Measurements from ENCODE around the gene RAB40A. TPM values are rescaled to one million over a fixed set of nuclear protein-coding genes. Genes with fewer than 3 reads are reported as not detected.
"Not testable (repeated sequence)": the region's sequence is repeated elsewhere in the genome, so short reads cannot be mapped to it uniquely, and the experiment has no call there.

The RAB40A gene
- polyA plus RNA-seq, 1 experiment: 0.56 TPM

GRCh38 chrX:103503163-103503852 is 16.0 kb downstream of the RAB40A start:
- ChIA-PET POLR2A (no interaction called here), CTCF (interaction anchor here (1.6 to 2.0 kb wide), 3 partner anchors 13 to 25 kb away, joined by 4 to 8 read pairs (median 6); no protein-coding TSS in a partner anchor)
- no peaks in the 10 kb centered on the region for H3K27me3 ChIP-seq (ENCODE audit: control insufficient read depth, insufficient read depth, low read length)
- no peak for DNase-seq (ENCODE audit: low read depth)
- H3K36me3 ChIP-seq (ENCODE audit: control insufficient read depth, insufficient read depth, low read length): no peaks in the 10 kb centered on the region
- no peak overlapping the region for H3K4me3 ChIP-seq (ENCODE audit: low read depth, low read length)
- peak; percentile 8; the same call in 1 of the 2 replicates for TF ChIP-seq CTCF (IDR thresholded peaks at IDR 0.05; ENCODE audit: insufficient read depth, low read depth, low read length)

DNA sequence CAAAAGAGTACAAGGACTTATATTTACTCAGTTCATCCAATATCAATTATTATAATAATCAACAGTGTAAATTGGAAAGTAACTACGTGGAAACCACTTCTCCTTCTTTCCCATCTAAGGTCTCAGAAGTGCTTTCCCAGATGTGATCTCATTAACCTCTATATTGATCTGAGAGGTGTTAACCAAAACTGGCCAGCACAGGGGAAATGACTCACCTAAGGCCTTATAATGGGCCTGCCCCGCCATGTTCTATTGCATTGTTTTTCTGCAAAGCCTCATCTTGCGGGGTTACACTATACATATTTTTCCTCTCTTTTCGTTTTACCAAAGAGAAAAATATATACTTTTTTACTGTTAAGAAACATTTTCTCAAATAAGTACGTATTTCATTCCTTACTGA is 20.5 kb downstream of the RAB40A start:
- Histone ChIP-seq H3K36me3 (ENCODE audit: control insufficient read depth, insufficient read depth, low read length) (no peaks in the 10 kb centered on the region), H3K4me3 (ENCODE audit: low read depth, low read length) (no peak overlapping the region), H3K27me3 (ENCODE audit: control insufficient read depth, insufficient read depth, low read length) (no peaks in the 10 kb centered on the region)
- DNase-seq (ENCODE audit: low read depth): no peak
- ChIA-PET CTCF (interaction anchor here (1.2 kb wide), 1 partner anchor 11 kb away, joined by 4 read pairs; no protein-coding TSS in a partner anchor), POLR2A (no interaction called here)
- TF ChIP-seq CTCF (IDR thresholded peaks at IDR 0.05; ENCODE audit: insufficient read depth, low read depth, low read length): no peak

DNA sequence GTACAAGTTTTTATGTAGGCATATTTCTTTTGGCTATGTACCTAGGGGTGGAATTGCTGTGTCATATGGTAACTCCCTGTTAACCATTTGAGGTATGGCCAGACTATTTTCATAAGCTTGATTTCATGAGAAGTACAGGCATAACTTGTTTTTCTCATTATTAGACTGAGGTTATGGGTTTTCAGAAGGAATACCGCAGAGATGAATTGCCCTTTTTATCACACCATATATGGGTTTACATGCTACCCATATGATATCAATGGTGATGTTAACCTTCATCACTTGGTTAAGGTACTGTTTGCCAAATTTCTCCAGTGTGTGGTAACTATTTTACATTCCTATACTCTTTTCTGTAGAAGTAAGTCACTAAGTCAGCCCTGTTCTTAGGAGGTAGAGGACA is 23.5 kb downstream of the RAB40A start:
- no peaks in the 10 kb centered on the region; the same call in 1 of the 2 replicates for H3K36me3 ChIP-seq (ENCODE audit: control insufficient read depth, insufficient read depth, low read length)
- H3K4me3 ChIP-seq (ENCODE audit: low read depth, low read length): no peak overlapping the region
- no peaks in the 10 kb centered on the region for H3K27me3 ChIP-seq (ENCODE audit: control insufficient read depth, insufficient read depth, low read length)
- DNase-seq (ENCODE audit: low read depth): no peak
- ChIA-PET POLR2A (no interaction called here), CTCF (no interaction called here)
- no peak for TF ChIP-seq CTCF (IDR thresholded peaks at IDR 0.05; ENCODE audit: insufficient read depth, low read depth, low read length)

DNA sequence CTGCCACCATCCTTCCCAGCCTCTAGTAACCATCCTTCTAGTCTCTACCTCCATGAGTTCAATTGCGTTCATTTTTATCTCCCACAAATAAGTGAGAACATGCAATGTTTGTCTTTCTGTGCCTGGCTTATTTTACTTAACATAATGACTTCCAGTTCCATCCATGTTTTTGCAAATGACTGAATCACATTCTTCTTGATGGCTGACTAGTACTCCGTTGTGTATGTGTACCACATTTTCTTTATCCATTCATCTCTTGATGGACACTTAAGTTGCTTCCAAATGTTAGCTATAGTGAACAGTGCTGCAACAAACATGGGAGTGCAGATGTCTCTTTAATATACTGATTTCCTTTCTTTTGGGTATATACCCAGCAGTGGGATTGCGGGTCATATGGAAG is 25.7 kb downstream of the RAB40A start:
- H3K36me3 ChIP-seq (ENCODE audit: control insufficient read depth, insufficient read depth, low read length); H3K4me3 ChIP-seq (ENCODE audit: low read depth, low read length); CTCF ChIA-PET; POLR2A ChIA-PET; H3K27me3 ChIP-seq (ENCODE audit: control insufficient read depth, insufficient read depth, low read length); DNase-seq (ENCODE audit: low read depth): not testable (repeated sequence)

DNA sequence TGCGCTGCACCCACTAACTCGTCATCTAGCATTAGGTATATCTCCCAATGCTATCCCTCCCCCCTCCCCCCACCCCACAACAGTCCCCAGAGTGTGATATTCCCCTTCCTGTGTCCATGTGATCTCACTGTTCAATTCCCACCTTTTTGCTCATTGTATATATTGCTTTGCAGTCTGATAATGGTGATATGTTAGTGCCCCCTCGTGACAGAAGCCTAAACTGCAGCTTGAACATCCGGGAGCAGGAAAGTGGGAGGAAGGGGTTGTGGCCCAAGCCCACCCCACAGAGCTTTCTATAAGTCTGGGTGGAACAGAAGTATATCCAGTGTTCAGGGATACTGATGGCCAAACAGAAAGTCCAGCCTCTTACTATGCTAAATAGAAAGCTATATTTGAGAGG is 29.6 kb downstream of the RAB40A start:
- DNase-seq (ENCODE audit: low read depth); POLR2A ChIA-PET; H3K36me3 ChIP-seq (ENCODE audit: control insufficient read depth, insufficient read depth, low read length); H3K4me3 ChIP-seq (ENCODE audit: low read depth, low read length); H3K27me3 ChIP-seq (ENCODE audit: control insufficient read depth, insufficient read depth, low read length): not testable (repeated sequence)
- peak; percentile 49 for TF ChIP-seq CTCF (IDR thresholded peaks at IDR 0.05; ENCODE audit: insufficient read depth, low read depth, low read length)
- CTCF ChIA-PET: interaction anchor here (0.7 to 3.0 kb wide), 10 partner anchors 9 to 284 kb away, joined by 3 to 11 read pairs (median 4); no protein-coding TSS in a partner anchor

DNA sequence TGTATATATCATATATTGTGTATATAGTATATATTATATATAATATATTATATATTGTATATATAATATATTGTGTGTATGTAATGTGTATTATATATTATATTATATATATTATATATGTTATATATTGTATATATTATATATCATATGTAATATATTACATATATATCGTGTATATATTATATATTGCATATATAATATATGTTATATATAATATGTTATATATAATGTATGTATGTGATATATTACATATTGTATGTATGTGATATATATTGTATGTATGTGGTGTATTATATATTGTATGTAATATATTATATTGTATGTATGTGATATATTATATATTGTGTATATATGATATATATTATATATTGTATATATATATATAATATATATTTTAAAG is 30.5 kb downstream of the RAB40A start:
- Histone ChIP-seq H3K4me3 (ENCODE audit: low read depth, low read length) (no peak overlapping the region), H3K27me3 (ENCODE audit: control insufficient read depth, insufficient read depth, low read length) (no peaks in the 10 kb centered on the region), H3K36me3 (ENCODE audit: control insufficient read depth, insufficient read depth, low read length) (no peaks in the 10 kb centered on the region; the same call in 1 of the 2 replicates)
- no peak for TF ChIP-seq CTCF (IDR thresholded peaks at IDR 0.05; ENCODE audit: insufficient read depth, low read depth, low read length)
- DNase-seq (ENCODE audit: low read depth): no peak
- CTCF ChIA-PET: interaction anchor here (1.0 to 3.0 kb wide), 5 partner anchors 10 to 278 kb away, joined by 3 to 11 read pairs (median 4); no protein-coding TSS in a partner anchor
- POLR2A ChIA-PET: no interaction called here
